ENCODE results near the gene MYL6. TPM values are rescaled to one million over a fixed set of nuclear protein-coding genes. Genes with fewer than 3 reads are reported as not detected.
A peak's percentile ranks its signal among the peaks of the same experiment; 100 is the strongest.

The MYL6 gene
- total and polyA plus RNA-seq, 9 of the 15 experiments (the other 6 are each of a cell fraction or from before 2014, with no cell fraction given): 557 to 1,664 (median 958) TPM

DNA sequence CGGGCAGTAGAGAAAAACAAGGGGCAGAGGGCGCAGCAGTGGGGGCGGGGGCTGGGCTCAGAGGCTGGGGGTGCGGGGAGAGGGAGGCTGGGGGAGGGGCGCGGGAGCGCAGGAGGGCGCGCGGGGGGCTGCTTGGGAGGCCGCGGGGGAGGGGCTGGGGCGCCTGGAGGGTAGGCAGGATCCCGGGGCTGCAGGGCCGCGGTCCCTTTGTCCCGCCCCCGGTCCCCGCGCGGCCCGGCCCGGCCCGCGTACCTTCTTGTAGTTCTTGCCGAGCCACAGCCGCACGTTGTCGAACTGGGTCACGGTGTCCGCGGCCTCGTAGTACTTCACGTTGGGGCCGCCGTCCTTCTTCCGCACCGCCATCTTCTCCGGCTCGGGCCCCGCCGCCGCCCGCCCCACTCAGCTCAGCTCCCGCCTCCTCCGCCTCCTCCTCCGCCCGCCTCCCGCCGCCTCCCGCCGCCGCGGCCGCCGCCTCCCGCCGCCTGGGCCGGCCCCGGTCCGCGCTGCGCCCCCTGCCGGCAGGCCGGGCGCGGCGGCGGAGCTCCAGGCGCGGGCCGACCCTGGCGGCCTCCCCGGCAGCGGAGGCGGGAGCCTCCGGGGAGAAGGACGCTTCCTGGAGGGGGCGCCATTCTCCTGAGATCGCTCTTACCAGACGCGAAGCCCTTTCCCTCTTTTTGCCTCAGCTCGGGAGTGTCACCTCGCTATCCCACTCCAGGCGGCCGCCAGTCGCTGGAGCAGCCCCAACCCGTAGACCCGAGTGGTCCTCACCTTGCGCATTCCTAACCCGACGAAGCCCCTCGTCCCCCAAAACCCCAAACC is 31.1 kb downstream of the MYL6 start, which contains the start of gene SMARCC2 (continued):
- TF ChIP-seq ZBTB11 (CRISPR knock-in tag; IDR thresholded peaks at IDR 0.05) (no peak), ZNF143 (CRISPR knock-in tag; IDR thresholded peaks at IDR 0.05) (no peak), ZNF583 (CRISPR knock-in tag; IDR thresholded peaks at IDR 0.05) (no peak), STAG1 (CRISPR knock-in tag; IDR thresholded peaks at IDR 0.05; ENCODE audit: borderline replicate concordance) (no peak), CBFA2T2 (conservative IDR thresholded peaks at IDR 0.05) (no peak), NONO (IDR thresholded peaks at IDR 0.05; ENCODE audit: low read depth in 2 of 2, low read length in 1 of 2) (peak in 1 of 2 experiments; percentile 71; a peak in 1 of 4 replicates), JUN (IDR thresholded peaks at IDR 0.05; ENCODE audit: borderline replicate concordance, low read depth, low read length) (0 out of 2 replicates have a peak, but pooled peaks have one; percentile 56), JUN (CRISPR knock-in tag; IDR thresholded peaks at IDR 0.05; ENCODE audit: borderline replicate concordance) (no peak), ZNF175 (CRISPR knock-in tag; IDR thresholded peaks at IDR 0.05; ENCODE audit: low read depth) (no peak), TAF1 (IDR thresholded peaks at IDR 0.05; ENCODE audit: control insufficient read depth, extremely low read depth, insufficient read depth, low read length, severe bottlenecking) (peak; percentile 59), HIVEP1 (CRISPR knock-in tag; IDR thresholded peaks at IDR 0.05) (no peak), ZKSCAN8 (CRISPR knock-in tag; IDR thresholded peaks at IDR 0.05) (no peak), U2AF1 (optimal IDR thresholded peaks at IDR 0.05; ENCODE audit: low read depth, low read length) (no peak), KHSRP (IDR thresholded peaks at IDR 0.05) (no peak), MECOM (CRISPR knock-in tag; IDR thresholded peaks at IDR 0.05) (no peak)
- TF ChIP-seq, protein P1, sequence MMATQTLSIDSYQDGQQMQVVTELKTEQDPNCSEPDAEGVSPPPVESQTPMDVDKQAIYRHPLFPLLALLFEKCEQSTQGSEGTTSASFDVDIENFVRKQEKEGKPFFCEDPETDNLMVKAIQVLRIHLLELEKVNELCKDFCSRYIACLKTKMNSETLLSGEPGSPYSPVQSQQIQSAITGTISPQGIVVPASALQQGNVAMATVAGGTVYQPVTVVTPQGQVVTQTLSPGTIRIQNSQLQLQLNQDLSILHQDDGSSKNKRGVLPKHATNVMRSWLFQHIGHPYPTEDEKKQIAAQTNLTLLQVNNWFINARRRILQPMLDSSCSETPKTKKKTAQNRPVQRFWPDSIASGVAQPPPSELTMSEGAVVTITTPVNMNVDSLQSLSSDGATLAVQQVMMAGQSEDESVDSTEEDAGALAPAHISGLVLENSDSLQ (IDR thresholded peaks at IDR 0.05): no peak
- TF ChIP-seq, protein P2, sequence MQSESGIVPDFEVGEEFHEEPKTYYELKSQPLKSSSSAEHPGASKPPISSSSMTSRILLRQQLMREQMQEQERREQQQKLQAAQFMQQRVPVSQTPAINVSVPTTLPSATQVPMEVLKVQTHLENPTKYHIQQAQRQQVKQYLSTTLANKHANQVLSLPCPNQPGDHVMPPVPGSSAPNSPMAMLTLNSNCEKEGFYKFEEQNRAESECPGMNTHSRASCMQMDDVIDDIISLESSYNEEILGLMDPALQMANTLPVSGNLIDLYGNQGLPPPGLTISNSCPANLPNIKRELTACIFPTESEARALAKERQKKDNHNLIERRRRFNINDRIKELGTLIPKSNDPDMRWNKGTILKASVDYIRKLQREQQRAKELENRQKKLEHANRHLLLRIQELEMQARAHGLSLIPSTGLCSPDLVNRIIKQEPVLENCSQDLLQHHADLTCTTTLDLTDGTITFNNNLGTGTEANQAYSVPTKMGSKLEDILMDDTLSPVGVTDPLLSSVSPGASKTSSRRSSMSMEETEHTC (IDR thresholded peaks at IDR 0.05): no peak

Data from K562 (cell line).